Stimulated activated CD4-positive, alpha-beta T cell treated with anti-CD3 and anti-CD28 coated beads, Interleukin-2, amount 100 ng/mL, for 4 hours (primary cell): ENCODE measurements around the gene SIX5.
A peak's percentile ranks its signal among the peaks of the same experiment; 100 is the strongest.

Source experiments
- DNase-seq: peaks from one replicate; pipeline ENCODE4 v3.0.0-alpha.2; 2020; ENCODE audit warnings: low read depth

The SIX5 gene

DNA sequence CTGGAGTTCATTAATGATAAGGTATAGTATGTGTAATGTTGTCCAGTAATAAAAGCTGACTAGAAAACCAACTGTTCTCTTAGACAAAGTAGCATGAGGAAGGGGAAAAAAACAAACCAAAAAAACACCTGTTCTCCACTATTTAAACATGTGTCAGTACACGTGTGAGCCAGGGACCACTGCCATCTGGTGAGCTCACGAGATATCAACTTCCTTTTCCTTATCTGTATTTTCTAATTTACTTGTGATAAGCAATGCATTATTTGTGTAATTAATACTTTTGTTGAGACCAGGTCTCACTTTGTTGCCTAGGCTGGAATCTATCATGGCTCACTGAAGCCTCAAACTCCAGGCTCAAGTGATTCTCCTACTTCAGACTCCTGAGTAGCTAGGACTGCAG lies 4.3 kb upstream of the SIX5 start:
- no peak for DNase-seq

DNA sequence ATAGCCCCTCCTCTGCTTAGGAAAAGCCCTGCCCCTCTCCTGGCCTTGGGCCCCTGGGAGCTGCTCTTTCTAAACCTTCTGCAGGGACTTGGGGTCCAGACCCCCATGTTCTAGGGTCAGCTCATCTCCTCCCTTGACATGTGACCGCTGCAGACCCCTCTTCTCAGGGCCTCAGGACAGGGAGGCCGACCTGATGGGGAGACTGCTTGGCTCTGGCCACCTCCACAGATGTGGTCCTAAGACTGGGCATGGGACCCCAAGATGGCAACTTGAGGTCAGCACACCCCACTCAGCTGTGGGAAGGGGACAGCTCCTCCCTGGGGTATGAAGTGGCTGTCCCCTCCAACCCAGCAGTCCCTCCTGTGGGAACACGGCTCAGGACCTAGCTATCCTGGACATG lies 3.9 kb upstream of the SIX5 start:
- no peak for DNase-seq

DNA sequence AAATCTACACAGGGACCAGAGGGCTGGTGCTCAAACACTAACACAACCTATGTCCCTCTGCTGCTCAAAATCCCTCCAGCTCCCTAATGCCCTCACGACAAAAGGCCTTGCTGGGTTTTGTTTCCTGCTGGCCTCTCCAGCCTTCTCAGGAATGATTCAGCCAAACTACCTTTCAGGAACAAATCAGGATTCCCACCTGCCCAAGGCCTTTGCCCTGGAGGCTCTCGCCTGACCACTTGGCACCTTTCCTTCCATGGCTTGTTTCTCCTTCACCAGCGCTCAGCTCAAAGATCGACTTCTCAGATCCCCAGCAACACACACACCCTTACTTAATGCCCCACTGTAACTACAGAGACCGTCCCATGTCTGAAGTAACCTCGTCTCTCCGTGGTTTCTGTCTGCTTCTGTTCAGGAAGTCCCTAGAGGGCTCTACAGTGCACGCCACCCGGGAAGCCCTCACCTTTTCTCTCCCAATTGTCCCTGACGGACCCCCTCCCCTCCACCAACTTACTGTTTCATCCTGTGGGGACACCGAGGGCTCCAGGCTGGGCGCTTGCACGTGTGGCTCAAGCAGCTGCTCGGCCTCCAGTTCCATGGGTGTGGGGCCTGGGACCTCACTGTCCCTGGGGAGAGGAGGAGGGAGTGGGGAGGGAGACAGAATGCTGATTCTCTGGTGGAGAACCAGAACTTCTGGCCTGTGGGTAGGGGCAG lies 3.2 kb upstream of the SIX5 start:
- no peak for DNase-seq

DNA sequence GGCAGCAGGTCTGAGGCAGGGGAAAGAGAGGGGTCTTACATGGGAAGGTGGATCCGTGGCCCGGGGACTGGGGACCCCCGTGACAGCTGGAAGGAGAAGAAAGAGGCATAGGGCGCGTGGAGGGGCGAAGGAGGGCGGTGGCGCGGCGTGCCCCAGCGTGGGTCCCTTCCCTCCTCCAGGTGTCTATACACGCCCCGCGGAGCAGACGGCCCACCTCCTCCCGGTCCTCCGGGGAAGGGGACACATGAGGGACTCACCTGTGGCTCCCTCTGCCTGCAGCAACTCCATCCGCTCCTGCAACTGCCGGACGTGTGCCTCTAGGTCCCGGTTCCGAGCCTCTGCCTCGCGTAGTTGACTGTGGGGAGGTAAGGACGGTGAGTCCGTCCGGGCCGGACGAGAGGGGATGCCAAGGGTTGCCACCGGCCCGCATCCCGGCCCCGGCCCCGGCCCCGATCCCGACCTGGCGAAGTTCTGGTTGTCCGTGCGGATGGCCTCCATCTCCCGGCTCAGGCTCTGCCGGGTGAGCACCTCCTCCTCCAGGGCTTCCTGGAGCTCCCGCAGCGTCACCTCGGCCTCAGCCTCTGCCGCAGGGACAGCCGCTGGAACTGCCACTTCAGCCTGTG lies 2.4 kb upstream of the SIX5 start:
- no peak for DNase-seq

DNA sequence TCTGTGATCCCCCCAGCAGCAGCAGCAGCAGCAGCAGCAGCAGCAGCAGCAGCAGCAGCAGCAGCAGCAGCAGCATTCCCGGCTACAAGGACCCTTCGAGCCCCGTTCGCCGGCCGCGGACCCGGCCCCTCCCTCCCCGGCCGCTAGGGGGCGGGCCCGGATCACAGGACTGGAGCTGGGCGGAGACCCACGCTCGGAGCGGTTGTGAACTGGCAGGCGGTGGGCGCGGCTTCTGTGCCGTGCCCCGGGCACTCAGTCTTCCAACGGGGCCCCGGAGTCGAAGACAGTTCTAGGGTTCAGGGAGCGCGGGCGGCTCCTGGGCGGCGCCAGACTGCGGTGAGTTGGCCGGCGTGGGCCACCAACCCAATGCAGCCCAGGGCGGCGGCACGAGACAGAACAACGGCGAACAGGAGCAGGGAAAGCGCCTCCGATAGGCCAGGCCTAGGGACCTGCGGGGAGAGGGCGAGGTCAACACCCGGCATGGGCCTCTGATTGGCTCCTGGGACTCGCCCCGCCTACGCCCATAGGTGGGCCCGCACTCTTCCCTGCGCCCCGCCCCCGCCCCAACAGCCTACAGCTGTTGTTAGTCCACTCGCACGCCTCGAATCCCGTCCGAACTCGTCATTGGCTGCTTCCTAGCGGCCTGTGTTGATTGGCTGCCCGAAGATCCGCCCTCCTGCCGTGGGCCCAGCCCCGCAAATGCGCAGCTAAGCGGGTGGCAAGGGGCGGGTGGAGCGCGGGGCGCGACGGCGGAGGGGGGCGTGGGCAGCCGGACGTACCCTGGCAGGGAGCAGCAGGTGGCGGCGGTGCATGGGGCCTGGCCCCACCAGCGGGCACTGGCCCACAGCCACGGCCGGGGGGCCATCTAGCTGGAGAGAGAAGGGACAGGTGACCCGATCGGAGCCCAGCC lies 1.4 kb upstream of the SIX5 start:
- peak; percentile 86 for DNase-seq

DNA sequence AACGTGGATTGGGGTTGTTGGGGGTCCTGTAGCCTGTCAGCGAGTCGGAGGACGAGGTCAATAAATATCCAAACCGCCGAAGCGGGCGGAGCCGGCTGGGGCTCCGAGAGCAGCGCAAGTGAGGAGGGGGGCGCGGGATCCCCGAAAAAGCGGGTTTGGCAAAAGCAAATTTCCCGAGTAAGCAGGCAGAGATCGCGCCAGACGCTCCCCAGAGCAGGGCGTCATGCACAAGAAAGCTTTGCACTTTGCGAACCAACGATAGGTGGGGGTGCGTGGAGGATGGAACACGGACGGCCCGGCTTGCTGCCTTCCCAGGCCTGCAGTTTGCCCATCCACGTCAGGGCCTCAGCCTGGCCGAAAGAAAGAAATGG lies 754 bp upstream of the SIX5 start:
- DNase-seq = no peak

DNA sequence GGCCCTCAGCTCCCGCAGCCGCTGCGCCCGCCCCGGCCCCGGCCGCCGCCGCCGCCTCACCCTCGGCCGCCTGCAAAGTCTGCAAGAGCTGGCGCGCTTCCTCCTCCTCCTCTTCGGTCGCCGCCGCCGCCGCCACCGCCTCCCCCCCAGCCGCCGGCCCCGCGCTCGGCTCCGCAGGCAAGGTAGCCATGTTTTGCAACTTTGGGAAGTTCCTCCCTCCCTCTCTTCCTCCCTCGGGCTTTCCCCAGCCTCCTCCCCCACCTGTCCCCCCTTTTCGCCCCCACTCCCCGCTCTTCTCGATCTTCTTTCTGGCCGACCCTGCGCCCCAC lies 433 bp downstream of the SIX5 start:
- DNase-seq = no peak

DNA sequence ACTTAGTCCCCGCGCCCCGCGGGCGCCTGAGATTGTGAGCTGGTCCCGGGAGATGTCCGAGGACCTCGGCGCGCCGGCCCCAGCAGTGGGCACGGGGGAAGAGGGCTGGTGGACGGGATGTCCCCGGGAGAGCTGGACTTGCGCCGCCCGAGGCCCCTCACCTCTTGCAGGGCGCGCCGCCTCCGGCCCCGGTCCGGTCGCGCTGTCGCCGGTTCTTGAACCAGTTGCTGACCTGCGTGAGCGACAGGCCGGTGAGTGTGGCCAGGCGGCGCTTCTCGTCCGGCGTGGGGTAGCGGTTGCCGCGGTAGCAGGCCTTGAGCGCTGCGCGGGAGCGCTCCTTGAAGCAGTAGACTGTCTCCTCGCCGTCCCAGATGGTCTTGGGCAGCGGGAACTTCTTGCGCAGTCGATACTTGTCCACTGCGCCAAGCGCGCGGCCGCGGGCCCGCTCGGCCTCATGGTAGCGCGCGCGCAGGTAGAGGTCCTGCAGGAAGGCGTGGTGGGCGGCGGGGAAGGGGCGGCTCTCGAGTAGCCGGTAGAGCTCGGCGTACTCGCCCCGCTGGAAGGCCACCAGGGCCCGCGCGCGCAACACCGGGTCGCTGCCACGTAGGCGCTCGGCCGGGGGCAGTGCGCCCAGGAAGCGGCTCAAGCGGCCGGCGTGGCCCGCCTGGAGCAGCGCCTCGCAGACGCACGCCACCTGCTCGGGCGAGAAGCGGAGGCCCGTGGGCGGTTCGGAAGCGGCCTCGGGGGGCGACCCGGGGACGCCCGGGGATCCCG lies 984 bp downstream of the SIX5 start:
- DNase-seq = no peak

DNA sequence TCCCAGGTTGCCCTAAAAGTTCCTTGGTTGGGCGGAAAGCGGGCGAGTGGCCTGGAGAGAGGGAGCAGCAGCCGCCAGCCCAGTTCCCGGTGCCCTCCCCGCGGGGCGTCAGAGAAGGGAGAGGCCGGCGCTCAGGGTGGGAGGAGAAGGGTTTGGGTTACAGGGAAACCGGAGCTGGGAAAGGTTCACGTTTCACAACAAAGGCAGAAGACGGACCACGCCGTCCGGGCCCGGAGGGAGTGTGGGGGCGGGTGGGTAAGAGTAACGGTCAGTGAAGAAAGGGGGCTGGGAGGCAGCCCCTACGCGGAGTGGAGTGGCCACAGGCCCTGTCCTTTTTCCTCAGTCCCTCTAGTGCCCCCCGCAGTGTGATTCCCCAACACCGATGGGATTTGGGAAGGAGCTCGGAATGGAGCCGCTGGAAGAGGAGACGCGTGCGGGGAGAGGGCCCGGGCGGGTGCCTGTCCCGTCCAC lies 1.6 kb downstream of the SIX5 start:
- no peak for DNase-seq

DNA sequence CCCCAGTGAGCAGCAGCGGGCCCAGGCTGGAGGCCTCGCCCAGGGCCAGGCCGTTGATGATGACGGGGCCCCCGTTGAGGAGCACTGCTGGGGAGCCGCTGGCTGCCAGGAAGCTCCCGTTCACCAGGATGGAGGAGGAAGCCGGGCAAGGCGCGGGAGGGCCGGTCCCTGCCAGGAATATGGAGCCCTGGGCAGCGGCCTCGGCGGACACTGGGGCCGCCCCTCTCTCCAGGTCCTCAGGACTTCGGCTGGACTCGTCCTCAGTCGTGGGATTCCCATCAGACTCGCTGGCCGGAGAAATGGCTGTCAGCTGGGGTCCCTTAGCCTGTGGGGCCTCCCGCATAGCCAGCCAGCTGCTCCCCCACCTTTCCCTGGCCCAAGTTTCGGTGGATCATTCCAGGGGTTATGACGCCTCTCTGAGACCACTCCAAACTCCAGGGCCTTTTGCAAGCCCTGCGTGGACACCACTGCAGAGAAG lies 2.1 kb downstream of the SIX5 start:
- no peak for DNase-seq

DNA sequence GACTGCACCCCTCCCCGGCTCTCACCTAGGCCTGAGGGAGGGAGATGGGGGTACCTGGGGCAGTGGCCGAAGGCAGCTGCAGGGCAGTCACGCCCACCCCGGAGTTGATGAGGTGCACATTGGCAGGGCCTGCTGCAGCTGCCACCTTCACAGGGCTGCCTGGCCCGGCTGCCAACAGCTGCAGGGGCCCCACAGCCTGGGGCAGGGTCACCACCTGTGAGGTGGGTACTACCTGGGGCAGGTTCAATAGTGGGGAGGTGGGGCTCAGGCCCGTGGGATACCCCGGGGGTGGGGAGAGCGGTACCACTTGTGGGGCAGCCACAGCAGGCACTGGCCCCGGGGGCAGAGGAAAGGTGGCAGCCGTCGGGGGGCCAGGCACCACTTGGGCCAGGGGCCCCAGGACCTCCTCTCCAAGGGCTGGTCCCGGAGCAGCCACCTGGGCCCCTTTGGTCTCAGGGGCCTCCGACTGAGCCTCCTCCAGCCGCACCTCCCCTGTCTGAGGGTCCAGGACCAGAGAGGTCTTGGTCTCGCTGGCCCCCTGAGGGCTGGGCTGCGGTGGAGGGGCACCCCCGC lies 2.7 kb downstream of the SIX5 start:
- DNase-seq = no peak

DNA sequence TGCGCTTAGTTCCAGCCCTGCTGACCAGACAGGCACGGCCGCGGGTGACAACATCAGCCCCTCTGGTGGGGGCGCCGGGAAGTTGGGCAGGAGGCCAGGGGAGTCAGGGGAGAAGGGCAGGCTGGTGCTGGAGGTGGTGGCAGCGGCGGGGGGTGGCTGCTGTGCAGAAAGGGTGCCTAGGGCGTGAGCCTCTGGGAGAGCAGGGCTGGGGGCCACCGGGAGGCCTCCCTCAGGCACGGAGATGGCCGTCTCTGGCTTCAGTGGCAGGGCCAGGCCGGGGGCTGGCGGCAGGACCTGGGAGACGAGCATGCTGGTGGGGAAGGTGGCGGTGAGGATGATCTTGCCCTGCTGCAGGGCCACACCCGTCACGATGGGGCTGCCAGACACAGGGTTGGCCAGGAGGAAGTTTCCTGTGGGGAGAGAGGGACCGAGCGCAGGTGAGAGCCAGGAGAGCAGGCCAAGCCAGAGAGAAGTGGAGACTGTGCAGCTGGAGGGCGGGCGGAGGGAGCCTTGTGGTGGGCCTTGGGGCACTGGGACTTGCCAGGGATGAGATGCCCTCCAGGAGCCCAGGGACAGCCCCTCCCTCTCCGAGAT lies 3.3 kb downstream of the SIX5 start:
- DNase-seq = no peak

DNA sequence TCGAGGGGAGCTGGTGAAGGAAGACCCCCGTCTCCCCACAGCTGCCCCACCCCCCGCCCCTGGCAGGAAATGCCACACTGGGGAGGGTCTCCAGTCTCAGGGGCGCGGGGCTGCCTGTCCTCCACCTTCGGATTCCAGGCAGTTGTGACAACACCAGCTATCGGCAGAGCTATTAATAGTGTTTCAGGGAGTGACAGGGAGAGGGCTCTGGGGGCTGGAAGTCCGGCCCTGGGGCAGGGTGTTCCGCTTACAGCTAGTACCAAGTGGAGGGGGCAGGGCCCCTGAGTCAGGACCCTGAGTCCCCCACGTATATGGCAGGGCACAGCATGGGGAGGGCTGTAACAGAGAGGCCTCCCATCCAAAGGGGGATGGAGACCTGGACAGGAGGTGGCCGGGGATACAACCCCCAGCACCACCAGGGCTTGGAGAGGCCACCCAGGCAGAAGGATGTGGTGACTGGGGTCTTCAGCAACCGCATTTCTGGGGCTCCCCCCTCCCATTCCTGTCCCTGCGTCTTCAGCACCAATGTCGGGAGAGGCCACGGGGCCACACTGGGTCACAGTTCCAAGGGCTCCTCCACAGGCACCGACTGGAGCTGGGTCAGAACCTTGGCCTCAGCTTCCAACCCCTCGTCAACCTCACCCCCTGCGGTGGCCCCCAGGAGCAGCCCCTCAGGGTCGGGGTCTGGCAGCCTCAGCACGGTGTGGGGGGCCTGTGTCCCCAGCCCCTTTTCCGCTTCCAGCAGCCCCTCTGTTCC lies 3.9 kb downstream of the SIX5 start:
- no peak for DNase-seq

DNA sequence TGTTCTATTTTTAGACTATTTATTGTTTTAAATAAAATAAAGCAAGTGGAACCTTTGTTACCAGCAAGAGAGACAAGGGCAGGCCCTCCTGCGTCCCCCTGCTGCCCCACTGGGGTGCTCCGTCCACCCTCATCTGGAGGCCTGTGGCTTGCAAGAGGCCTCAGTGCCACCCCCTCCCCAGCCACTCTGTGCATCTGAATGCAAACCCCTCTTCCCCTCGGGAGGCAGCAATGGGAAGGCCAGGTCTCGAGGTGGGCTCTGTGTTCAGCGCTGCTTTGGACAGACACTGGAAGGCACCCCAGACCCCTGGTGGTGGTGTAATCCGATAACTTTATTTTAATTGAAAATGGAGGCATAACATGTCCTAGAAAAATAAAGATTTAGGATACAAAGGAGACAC lies 4.6 kb downstream of the SIX5 start:
- no peak for DNase-seq

DNA sequence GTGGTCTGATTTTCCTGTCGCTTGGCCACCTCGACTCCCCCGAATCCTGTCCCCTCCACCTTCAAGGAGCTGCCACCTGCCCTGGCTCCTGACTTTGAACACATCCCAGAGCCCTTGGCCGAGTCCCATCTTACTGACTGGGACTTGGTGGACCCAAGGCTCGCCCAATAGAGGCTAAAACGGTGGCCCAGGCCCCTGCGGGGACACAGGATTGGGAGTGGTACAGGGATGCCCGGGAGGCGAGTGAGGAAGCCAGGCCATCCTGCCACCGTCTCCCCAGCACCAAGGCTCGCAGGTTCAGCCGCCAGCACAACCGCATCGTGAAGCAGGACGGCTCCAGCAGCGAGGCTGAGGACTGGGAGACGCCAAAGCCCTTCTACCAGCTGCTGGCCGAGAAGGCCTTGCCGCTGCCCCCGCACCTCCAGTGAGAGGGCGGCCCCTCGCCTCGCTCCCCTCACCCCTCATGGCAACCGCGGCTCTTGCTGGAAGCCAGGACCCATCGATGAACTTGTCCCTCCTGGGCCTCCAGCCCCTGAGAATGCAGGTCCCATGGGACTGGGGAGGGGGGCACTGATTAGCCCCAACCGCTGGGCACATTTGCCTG lies 5.3 kb downstream of the SIX5 start:
- no peak for DNase-seq

DNA sequence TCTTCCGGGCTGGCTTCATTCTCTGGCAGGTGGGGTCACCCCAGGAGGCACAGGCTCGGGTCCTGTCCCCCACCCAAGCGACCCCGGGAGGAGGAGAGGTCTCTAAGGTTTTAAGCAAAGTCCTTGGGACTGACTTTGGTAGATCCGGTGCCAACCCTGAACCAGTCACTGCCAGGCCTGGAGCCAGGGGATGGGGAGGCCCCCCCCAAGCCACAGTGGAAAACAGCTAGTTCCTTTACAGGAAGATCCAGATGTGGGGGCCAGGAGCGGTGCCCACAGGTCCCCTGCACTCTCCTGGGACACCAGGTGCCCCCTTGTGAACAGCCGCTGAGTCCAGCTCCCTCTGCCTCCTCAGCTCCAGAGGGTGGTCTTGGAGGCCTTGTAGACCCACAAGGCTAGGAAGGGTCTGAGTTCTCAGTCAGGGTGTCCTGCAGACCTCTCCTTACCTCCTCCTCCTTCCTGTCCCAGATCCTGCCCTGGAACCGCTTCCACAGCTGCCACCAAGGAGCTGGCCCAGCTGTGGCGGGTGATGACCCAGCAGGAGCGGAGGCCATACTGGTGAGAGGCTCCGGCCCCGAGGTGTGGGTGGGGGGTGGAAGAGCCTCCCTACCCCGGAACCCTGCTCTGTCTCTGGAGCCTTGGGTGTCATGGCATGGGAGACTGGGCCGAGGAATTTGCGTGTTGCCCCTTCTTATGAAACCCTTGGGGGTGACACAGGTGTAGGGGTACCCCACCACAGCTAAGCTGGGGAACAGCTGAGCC lies 6.0 kb downstream of the SIX5 start:
- no peak for DNase-seq

DNA sequence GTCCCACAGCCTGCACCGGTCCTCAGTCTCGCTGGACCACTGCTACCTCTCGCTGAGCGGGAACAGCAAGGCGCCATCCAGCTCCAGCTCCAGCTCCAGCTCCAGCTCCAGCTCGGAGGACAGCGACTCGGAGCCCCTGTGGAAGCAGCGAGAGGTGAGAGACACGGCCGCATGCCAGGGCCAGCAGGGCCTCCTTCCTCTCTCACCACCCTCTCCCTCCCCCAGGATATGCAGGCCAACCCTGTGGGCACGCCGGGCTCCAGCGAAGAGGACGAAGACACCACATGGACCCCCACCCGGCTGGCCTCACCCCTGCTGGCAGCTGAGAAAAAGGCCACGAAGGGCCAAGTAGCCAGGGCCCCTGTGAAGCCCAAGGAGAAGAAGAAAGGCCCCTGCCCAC lies 7.3 kb downstream of the SIX5 start:
- DNase-seq = no peak

DNA sequence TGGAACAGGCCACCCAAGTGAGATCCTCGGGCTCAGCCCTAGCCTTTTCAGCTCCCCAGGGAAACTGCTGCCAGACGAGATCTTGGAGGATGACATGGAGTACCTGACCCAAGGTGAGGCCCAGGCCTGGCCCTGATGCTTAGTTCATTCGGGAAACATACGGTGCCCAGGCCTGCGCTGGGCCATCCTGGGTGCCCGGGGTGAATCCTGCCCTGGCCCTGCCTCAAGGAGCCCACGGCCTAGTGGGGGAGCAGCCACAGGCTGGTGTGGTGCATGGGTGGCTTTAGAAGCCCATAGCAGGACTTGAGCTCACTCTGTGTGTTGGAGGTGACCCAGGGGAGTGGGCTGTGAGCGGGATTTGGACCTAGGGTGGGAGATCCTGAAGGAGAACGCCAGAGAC lies 10.1 kb downstream of the SIX5 start:
- no peak for DNase-seq

DNA sequence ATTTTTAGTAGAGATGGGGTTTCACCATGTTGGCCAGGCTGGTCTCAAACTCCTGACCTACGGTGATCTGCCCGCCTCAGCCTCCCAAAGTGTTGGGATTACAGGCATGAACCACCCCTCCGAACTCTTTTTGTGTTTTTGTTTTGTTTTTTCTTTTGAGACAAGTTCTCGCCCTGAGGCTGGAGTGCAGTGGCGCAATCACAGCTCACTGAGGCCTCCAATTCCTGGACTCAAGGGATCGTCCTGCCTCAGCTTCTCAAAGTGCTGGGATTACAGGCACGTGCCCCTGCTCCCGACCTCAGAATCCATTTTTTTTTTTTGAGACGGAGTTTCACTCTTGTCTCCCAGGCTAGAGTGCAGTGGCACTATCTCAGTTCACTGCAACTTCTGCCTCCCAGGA lies 11.4 kb downstream of the SIX5 start:
- DNase-seq = no peak

DNA sequence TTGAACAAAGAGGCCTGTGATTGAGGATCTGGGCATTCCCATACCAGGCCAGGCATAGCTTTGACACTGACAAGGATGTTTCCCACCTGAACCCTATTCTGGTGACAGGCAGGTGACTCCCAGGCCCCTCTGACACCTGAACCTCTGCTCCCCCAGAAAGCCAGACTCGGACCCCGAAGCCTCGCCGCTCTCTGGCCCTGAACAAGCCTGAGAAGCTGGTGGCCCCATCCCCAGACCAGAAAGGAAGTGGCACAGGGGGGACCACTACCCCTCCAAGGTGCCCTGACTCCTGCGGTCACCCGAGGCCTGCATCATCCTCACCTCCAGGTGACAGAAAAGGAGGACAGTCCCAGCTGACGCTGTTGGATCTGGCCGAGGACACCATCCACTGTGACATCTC lies 14.7 kb downstream of the SIX5 start:
- no peak for DNase-seq
